MM.1S (cell line): ENCODE measurements around the gene AMPH.
A peak's percentile ranks its signal among the peaks of the same experiment; 100 is the strongest.

Source experiments
- DNase-seq: peaks from one replicate; pipeline ENCODE4 v3.0.0-alpha.2; 2015
- H2AFZ ChIP-seq: fragments of 300-600 bp; sonication (generic); 2 replicates; pipeline ENCODE4 v1.6.0; 2016; ENCODE audit warnings: antibody characterized with exemption, low read length
- H3F3A ChIP-seq: fragments of 300-600 bp; sonication (generic); 2 replicates; pipeline ENCODE4 v1.6.1; 2016; ENCODE audit warnings: mild to moderate bottlenecking, antibody characterized with exemption, low read length, moderate library complexity, mixed read lengths; ENCODE audit not compliant: insufficient read depth
- H3K27ac ChIP-seq: fragments of 300-600 bp; sonication (generic); 2 replicates; pipeline ENCODE4 v1.5.1; 2016; ENCODE audit warnings: mild to moderate bottlenecking, low read length
- H3K27me3 ChIP-seq: fragments of 300-600 bp; sonication (generic); replicated peaks from 2 replicates; pipeline ENCODE4 v1.6.0; 2016; ENCODE audit warnings: low read length; ENCODE audit not compliant: insufficient read depth
- H3K36me3 ChIP-seq: fragments of 300-600 bp; sonication (generic); replicated peaks from 2 replicates; pipeline ENCODE4 v1.6.1; 2016; ENCODE audit warnings: mild to moderate bottlenecking, low read length, mixed read lengths; ENCODE audit not compliant: insufficient read depth
- H3K4me1 ChIP-seq: fragments of 300-600 bp; sonication (generic); 2 replicates; pipeline ENCODE4 v1.6.1; 2016; ENCODE audit warnings: low read length, mixed read lengths
- H3K4me2 ChIP-seq: fragments of 300-600 bp; sonication (generic); 2 replicates; pipeline ENCODE4 v1.6.0; 2016; ENCODE audit warnings: low read depth, low read length
- H3K4me3 ChIP-seq: fragments of 300-600 bp; sonication (generic); 2 replicates; pipeline ENCODE4 v1.5.1; 2016; ENCODE audit warnings: low read length, mixed read lengths
- H3K79me2 ChIP-seq: fragments of 300-600 bp; sonication (generic); 2 replicates; pipeline ENCODE4 v1.6.1; 2016; ENCODE audit warnings: mixed run types, low read length, mixed read lengths
- H3K9ac ChIP-seq: fragments of 300-600 bp; sonication (generic); 2 replicates; pipeline ENCODE4 v1.6.1; 2016; ENCODE audit warnings: low read length, mixed read lengths
- H3K9me2 ChIP-seq: fragments of 300-600 bp; sonication (generic); replicated peaks from 2 replicates; pipeline ENCODE4 v1.6.1; 2016; ENCODE audit warnings: mild to moderate bottlenecking, low read length, mixed read lengths; ENCODE audit not compliant: insufficient read depth
- H3K9me3 ChIP-seq: fragments of 300-600 bp; sonication (generic); replicated peaks from 2 replicates; pipeline ENCODE4 v1.6.1; 2016; ENCODE audit warnings: mild to moderate bottlenecking, low read length, mixed read lengths; ENCODE audit not compliant: insufficient read depth
- H4K20me1 ChIP-seq: fragments of 300-600 bp; sonication (generic); 2 replicates; pipeline ENCODE4 v1.6.1; 2016; ENCODE audit warnings: mild to moderate bottlenecking, low read length, moderate library complexity, mixed read lengths; ENCODE audit not compliant: insufficient read depth
- EZH2 ChIP-seq: fragments of 300-600 bp; sonication (generic); optimal IDR thresholded peaks from 2 replicates; pipeline ENCODE3; 2017; ENCODE audit warnings: low read depth, mild to moderate bottlenecking, antibody characterized with exemption, low read length, mixed read lengths
- EZH2phosphoT487 ChIP-seq: fragments of 300-600 bp; sonication (generic); IDR thresholded peaks from 2 replicates; pipeline ENCODE4 v1.6.1; 2018; ENCODE audit warnings: antibody characterized with exemption, low read length
- TF ChIP-seq, protein P1 (sequence below): fragments of 300-600 bp; sonication (generic); IDR thresholded peaks from 2 replicates; pipeline ENCODE4 v1.5.1; 2016; ENCODE audit warnings: antibody characterized with exemption, low read length, mixed read lengths

Gene AMPH

DNA sequence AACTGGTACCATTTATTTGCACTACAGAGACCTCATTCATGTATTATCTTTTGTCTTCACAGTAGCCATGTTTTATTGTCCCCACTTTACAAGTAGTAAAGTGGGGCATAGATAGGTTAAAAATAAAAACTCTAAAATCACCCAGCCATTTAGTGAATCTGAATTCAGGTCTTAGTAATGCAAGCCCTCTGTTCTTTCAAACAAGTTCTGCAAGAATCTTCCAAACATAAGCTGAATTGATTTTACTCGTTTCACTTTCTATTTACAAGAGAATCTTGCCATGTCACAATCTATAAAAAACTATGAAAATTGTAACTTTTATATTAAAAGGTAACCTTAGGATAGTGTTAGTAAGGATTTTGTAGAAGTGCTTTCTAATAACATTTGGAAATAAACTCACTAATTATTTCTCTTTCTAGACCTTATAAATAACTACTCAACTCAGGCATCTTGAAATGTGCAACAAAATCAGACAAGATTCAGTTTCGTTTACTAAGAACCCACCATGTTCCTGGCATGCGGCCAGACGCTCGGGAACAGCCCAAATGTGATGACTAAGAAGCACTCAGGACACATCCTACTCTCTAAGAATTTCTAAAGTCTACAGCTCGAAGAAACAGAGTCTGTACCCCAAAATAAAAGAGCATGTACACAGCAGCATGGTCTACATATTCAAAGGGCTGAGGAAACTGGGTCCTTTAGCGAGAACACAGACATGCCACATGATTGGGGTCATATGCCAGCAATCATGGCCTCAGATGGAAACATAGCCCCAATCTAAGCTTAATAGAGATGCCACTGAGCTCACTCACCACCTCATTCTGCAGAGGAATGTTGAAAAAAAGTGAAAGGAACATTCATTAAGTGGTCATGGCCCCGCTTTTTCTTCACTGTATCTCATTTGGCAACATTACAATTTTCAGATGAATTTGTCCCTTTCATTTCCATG, 167.6 kb downstream of the AMPH start:
- H2AFZ ChIP-seq: peak overlapping the region; percentile 50
- peaks cover 14% of the 10 kb centered on the region for H3K4me1 ChIP-seq
- H3K36me3 ChIP-seq: no peaks in the 10 kb centered on the region
- no peaks in the 10 kb centered on the region for H3K79me2 ChIP-seq
- peak; percentile 94 for DNase-seq
- H3K9me3 ChIP-seq: no peaks in the 10 kb centered on the region
- H3K27ac ChIP-seq: peak overlapping the region; percentile 55; the same call in 1 of the 2 replicates
- H4K20me1 ChIP-seq: no peaks in the 10 kb centered on the region
- TF ChIP-seq, protein P1, sequence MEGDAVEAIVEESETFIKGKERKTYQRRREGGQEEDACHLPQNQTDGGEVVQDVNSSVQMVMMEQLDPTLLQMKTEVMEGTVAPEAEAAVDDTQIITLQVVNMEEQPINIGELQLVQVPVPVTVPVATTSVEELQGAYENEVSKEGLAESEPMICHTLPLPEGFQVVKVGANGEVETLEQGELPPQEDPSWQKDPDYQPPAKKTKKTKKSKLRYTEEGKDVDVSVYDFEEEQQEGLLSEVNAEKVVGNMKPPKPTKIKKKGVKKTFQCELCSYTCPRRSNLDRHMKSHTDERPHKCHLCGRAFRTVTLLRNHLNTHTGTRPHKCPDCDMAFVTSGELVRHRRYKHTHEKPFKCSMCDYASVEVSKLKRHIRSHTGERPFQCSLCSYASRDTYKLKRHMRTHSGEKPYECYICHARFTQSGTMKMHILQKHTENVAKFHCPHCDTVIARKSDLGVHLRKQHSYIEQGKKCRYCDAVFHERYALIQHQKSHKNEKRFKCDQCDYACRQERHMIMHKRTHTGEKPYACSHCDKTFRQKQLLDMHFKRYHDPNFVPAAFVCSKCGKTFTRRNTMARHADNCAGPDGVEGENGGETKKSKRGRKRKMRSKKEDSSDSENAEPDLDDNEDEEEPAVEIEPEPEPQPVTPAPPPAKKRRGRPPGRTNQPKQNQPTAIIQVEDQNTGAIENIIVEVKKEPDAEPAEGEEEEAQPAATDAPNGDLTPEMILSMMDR: no peak
- TF ChIP-seq EZH2phosphoT487: no peak
- TF ChIP-seq EZH2: no peak
- H3K9ac ChIP-seq: peak overlapping the region; percentile 7; the same call in 1 of the 2 replicates
- H3K9me2 ChIP-seq: no peaks in the 10 kb centered on the region
- H3K4me3 ChIP-seq: peak overlapping the region; percentile 41
- peaks cover 17% of the 10 kb centered on the region for H3F3A ChIP-seq
- H3K4me2 ChIP-seq: peak overlapping the region; percentile 42
- H3K27me3 ChIP-seq: no peaks in the 10 kb centered on the region

DNA sequence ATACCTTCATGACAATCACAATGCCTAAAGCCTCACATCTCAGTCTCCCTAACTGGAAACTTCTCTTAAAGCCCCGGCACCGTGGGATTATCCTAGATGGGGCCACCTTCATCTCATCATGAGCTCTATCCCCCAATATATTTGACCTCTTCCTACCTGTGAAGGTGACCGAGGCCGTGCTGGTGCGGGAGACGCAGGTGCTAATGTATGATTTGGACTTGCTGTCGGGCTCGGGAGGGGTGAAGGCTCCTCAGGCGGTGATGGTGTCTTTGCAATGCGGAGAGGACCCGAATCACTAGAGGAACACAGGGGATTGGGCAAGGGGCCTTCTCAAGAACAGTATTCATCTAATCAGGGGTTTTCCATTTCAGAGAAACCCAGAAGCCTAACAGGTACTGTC, 168.4 kb downstream of the AMPH start:
- Histone ChIP-seq H2AFZ (peak overlapping the region; percentile 50), H3K9me2 (no peaks in the 10 kb centered on the region), H3K9ac (peak overlapping the region; percentile 7; the same call in 1 of the 2 replicates), H3K27me3 (no peaks in the 10 kb centered on the region), H3K9me3 (no peaks in the 10 kb centered on the region), H3F3A (peaks cover 17% of the 10 kb centered on the region), H3K4me3 (peak overlapping the region; percentile 41; the same call in 1 of the 2 replicates), H3K27ac (peak overlapping the region; percentile 55; the same call in 1 of the 2 replicates), H3K36me3 (no peaks in the 10 kb centered on the region), H3K79me2 (no peaks in the 10 kb centered on the region), H4K20me1 (no peaks in the 10 kb centered on the region), H3K4me1 (peaks cover 14% of the 10 kb centered on the region), H3K4me2 (peak overlapping the region; percentile 42)
- TF ChIP-seq EZH2 (no peak), EZH2phosphoT487 (no peak)
- DNase-seq: no peak

DNA sequence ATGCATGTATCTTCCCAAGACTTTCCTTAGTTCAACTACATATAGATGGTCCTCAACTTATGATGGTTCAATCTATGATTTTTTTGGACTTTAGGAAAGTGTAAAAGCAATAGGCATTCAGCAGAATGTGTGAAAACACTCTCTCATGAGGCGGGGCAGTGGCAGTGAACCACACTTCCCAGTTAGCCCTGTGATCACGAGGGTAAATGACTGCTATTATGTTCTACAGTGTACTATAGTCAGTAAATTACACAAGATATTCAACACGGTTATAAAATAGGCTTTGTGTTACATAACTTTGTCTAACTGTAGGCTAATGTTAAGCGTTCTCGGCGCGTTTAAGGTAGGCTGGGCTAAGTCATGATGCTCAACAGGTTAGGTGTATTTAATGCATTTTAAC, 169.3 kb downstream of the AMPH start:
- no peak for TF ChIP-seq EZH2
- TF ChIP-seq, protein P1: no peak
- TF ChIP-seq EZH2phosphoT487: no peak
- no peak for DNase-seq
- peaks cover 14% of the 10 kb centered on the region for H3K4me1 ChIP-seq
- no peak overlapping the region for H3K4me2 ChIP-seq
- H2AFZ ChIP-seq: no peak overlapping the region
- H3K9me3 ChIP-seq: no peaks in the 10 kb centered on the region
- no peaks in the 10 kb centered on the region for H4K20me1 ChIP-seq
- no peak overlapping the region for H3K27ac ChIP-seq
- H3K9me2 ChIP-seq: no peaks in the 10 kb centered on the region
- H3K79me2 ChIP-seq: no peaks in the 10 kb centered on the region
- no peak overlapping the region for H3K9ac ChIP-seq
- H3F3A ChIP-seq: peaks cover 17% of the 10 kb centered on the region
- no peaks in the 10 kb centered on the region for H3K36me3 ChIP-seq
- H3K4me3 ChIP-seq: no peak overlapping the region
- H3K27me3 ChIP-seq: no peaks in the 10 kb centered on the region
